H1 (cell line): ENCODE results near the gene THAP7. TPM values are rescaled to one million over a fixed set of nuclear protein-coding genes. Genes with fewer than 3 reads are reported as not detected.

Experiments
- BACH1 ChIP-seq: IDR thresholded peaks from 2 replicates; pipeline ENCODE4 v1.6.1; 2012; ENCODE audit warnings: low read length, improper control_type of control experiment
- CEBPB ChIP-seq: IDR thresholded peaks from 2 replicates; pipeline ENCODE4 v1.6.1; 2012; ENCODE audit warnings: low read depth, low read length
- E2F6 ChIP-seq: IDR thresholded peaks from 2 replicates; pipeline ENCODE4 v1.6.1; 2012; ENCODE audit warnings: inconsistent platforms
- KDM5A ChIP-seq: fragments of 200-600 bp; IDR thresholded peaks from 2 replicates; pipeline ENCODE4 v1.7.1; 2012; ENCODE audit warnings: mild to moderate bottlenecking, low read length, inconsistent platforms, mixed read lengths
- SAP30 ChIP-seq: fragments of 300-600 bp; sonication (generic); IDR thresholded peaks from 2 replicates; pipeline ENCODE4 v1.7.1; 2012; ENCODE audit warnings: low read length, moderate library complexity, mild to moderate bottlenecking, inconsistent platforms; ENCODE audit not compliant: insufficient read depth, insufficient replicate concordance
- TAF7 ChIP-seq: optimal IDR thresholded peaks from 2 replicates; pipeline ENCODE3; 2011; ENCODE audit warnings: low read depth, mild to moderate bottlenecking, inconsistent platforms, low read length, moderate library complexity, borderline replicate concordance
- YY1 ChIP-seq: IDR thresholded peaks from 2 replicates; pipeline ENCODE4 v1.6.1; 2011; ENCODE audit warnings: low read depth, mild to moderate bottlenecking, low read length
- polyA plus RNA-seq, 7 experiments: library from polyadenylated mRNA; depleted of rRNA in 3 of 7; stranded (reverse) in 5 of 7; unstranded in 2 of 7; fragments of >200 nt in 5 of 7; fragments of 200-250 nt in 2 of 7; gene quantifications; 1 replicate in 5 of 7; 2 replicates in 1 of 7; 4 replicates in 1 of 7; pipeline versions ENCODE4 v1.2.1 to v1.2.3, GENCODE V29; 2011 to 2013; ENCODE audit warnings: missing spikeins in 2 of 7, mixed read lengths in 2 of 7
- total RNA-seq: library from RNA; stranded (reverse); fragmentation: NEBNext Ultra II Directional; extraction: Animal tissue kit (Norgen Biotek cat#: 25700); gene quantifications from 2 replicates; pipeline ENCODE4 v1.2.1, GENCODE V29; 2021
- TF ChIP-seq, protein P1 (sequence below): fragments of 300-600 bp; sonication (generic); IDR thresholded peaks from 2 replicates; pipeline ENCODE4 v1.7.1; 2012; ENCODE audit warnings: low read length, moderate library complexity, mild to moderate bottlenecking, inconsistent platforms; ENCODE audit not compliant: insufficient replicate concordance

The THAP7 gene
- total and polyA plus RNA-seq, 2 of the 8 experiments (the other 6 are each of a cell fraction or from before 2014, with no cell fraction given) = 16.9 to 32.5 TPM

- TF ChIP-seq, protein P1, sequence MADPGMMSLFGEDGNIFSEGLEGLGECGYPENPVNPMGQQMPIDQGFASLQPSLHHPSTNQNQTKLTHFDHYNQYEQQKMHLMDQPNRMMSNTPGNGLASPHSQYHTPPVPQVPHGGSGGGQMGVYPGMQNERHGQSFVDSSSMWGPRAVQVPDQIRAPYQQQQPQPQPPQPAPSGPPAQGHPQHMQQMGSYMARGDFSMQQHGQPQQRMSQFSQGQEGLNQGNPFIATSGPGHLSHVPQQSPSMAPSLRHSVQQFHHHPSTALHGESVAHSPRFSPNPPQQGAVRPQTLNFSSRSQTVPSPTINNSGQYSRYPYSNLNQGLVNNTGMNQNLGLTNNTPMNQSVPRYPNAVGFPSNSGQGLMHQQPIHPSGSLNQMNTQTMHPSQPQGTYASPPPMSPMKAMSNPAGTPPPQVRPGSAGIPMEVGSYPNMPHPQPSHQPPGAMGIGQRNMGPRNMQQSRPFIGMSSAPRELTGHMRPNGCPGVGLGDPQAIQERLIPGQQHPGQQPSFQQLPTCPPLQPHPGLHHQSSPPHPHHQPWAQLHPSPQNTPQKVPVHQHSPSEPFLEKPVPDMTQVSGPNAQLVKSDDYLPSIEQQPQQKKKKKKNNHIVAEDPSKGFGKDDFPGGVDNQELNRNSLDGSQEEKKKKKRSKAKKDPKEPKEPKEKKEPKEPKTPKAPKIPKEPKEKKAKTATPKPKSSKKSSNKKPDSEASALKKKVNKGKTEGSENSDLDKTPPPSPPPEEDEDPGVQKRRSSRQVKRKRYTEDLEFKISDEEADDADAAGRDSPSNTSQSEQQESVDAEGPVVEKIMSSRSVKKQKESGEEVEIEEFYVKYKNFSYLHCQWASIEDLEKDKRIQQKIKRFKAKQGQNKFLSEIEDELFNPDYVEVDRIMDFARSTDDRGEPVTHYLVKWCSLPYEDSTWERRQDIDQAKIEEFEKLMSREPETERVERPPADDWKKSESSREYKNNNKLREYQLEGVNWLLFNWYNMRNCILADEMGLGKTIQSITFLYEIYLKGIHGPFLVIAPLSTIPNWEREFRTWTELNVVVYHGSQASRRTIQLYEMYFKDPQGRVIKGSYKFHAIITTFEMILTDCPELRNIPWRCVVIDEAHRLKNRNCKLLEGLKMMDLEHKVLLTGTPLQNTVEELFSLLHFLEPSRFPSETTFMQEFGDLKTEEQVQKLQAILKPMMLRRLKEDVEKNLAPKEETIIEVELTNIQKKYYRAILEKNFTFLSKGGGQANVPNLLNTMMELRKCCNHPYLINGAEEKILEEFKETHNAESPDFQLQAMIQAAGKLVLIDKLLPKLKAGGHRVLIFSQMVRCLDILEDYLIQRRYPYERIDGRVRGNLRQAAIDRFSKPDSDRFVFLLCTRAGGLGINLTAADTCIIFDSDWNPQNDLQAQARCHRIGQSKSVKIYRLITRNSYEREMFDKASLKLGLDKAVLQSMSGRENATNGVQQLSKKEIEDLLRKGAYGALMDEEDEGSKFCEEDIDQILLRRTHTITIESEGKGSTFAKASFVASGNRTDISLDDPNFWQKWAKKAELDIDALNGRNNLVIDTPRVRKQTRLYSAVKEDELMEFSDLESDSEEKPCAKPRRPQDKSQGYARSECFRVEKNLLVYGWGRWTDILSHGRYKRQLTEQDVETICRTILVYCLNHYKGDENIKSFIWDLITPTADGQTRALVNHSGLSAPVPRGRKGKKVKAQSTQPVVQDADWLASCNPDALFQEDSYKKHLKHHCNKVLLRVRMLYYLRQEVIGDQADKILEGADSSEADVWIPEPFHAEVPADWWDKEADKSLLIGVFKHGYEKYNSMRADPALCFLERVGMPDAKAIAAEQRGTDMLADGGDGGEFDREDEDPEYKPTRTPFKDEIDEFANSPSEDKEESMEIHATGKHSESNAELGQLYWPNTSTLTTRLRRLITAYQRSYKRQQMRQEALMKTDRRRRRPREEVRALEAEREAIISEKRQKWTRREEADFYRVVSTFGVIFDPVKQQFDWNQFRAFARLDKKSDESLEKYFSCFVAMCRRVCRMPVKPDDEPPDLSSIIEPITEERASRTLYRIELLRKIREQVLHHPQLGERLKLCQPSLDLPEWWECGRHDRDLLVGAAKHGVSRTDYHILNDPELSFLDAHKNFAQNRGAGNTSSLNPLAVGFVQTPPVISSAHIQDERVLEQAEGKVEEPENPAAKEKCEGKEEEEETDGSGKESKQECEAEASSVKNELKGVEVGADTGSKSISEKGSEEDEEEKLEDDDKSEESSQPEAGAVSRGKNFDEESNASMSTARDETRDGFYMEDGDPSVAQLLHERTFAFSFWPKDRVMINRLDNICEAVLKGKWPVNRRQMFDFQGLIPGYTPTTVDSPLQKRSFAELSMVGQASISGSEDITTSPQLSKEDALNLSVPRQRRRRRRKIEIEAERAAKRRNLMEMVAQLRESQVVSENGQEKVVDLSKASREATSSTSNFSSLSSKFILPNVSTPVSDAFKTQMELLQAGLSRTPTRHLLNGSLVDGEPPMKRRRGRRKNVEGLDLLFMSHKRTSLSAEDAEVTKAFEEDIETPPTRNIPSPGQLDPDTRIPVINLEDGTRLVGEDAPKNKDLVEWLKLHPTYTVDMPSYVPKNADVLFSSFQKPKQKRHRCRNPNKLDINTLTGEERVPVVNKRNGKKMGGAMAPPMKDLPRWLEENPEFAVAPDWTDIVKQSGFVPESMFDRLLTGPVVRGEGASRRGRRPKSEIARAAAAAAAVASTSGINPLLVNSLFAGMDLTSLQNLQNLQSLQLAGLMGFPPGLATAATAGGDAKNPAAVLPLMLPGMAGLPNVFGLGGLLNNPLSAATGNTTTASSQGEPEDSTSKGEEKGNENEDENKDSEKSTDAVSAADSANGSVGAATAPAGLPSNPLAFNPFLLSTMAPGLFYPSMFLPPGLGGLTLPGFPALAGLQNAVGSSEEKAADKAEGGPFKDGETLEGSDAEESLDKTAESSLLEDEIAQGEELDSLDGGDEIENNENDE = no peak
- TF ChIP-seq SAP30 (no peak), TAF7 (no peak), E2F6 (no peak), KDM5A (no peak), BACH1 (no peak), CEBPB (no peak), YY1 (no peak)
These were observed 33.1 kb upstream of the THAP7 start (continued) for GRCh38 chr22:21034989-21035388.
